ENCODE measurements around the gene HOXD1. TPM values are rescaled to one million over a fixed set of nuclear protein-coding genes. Genes with fewer than 3 reads are reported as not detected.

The HOXD1 gene
- total and polyA plus RNA-seq, 2 donors (not counting 1 experiment from before 2014, with no cell fraction given) = not detected

DNA sequence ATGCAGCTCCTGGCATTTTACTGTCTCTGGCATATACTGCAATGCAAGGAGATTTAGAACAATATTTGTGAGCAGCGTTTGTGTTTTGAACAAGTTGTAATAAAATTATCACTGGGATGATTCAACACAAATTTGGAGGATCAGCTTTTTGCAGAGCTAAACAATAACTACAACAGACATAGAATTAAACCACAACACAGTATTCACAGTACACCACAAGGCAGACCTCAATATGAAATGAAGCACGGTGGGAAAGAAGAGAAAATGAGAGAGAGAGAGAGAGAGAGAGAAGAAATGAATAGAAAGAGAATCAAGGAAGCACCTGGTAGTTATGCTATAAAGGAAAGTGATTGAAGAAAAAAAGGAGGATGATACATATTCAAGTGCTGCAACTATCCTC lies 39.4 kb downstream of the HOXD1 start:
- no peak for DNase-seq (ENCODE audit: low read depth in 2 of 2)
- H3K4me2 ChIP-seq (ENCODE audit: extremely low read depth, insufficient read depth, low read length) = no peak overlapping the region
- no peak overlapping the region for H3K9ac ChIP-seq (ENCODE audit: insufficient read depth, low read length)
- no peaks in the 10 kb centered on the region for H3K4me1 ChIP-seq (ENCODE audit: control insufficient read depth, extremely low read depth, insufficient read depth, low read length)
- H3K79me2 ChIP-seq (ENCODE audit: control insufficient read depth, insufficient read depth, low read length) = no peaks in the 10 kb centered on the region
- H3K9me3 ChIP-seq (ENCODE audit: control insufficient read depth, insufficient read depth, low read depth, low read length) = no peaks in the 10 kb centered on the region
- TF ChIP-seq, protein P1, sequence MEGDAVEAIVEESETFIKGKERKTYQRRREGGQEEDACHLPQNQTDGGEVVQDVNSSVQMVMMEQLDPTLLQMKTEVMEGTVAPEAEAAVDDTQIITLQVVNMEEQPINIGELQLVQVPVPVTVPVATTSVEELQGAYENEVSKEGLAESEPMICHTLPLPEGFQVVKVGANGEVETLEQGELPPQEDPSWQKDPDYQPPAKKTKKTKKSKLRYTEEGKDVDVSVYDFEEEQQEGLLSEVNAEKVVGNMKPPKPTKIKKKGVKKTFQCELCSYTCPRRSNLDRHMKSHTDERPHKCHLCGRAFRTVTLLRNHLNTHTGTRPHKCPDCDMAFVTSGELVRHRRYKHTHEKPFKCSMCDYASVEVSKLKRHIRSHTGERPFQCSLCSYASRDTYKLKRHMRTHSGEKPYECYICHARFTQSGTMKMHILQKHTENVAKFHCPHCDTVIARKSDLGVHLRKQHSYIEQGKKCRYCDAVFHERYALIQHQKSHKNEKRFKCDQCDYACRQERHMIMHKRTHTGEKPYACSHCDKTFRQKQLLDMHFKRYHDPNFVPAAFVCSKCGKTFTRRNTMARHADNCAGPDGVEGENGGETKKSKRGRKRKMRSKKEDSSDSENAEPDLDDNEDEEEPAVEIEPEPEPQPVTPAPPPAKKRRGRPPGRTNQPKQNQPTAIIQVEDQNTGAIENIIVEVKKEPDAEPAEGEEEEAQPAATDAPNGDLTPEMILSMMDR (conservative IDR thresholded peaks at IDR 0.05 in 1 of 2, IDR thresholded peaks at IDR 0.05 in 1 of 2; ENCODE audit: low read depth in 1 of 2, low read length in 2 of 2) = no peak
- TF ChIP-seq EZH2 (IDR thresholded peaks at IDR 0.05; ENCODE audit: low read length, missing control alignments) = no peak
- H4K20me1 ChIP-seq (ENCODE audit: control insufficient read depth, extremely low read depth, insufficient read depth, low read length) = no peaks in the 10 kb centered on the region
- no peaks in the 10 kb centered on the region for H3K36me3 ChIP-seq (ENCODE audit: control insufficient read depth, insufficient read depth, low read length)
- no peak overlapping the region for H2AFZ ChIP-seq (ENCODE audit: low read length)
- no peak overlapping the region for H3K27ac ChIP-seq (ENCODE audit: insufficient read depth, low read length)
- no peaks in the 10 kb centered on the region for H3K27me3 ChIP-seq (ENCODE audit: control insufficient read depth, insufficient read depth, low read length)
- no peak overlapping the region for H3K4me3 ChIP-seq (replicated peaks in 1 of 4; ENCODE audit: control extremely low read depth in 1 of 4, insufficient read depth in 1 of 4, low read depth in 3 of 4, low read length in 4 of 4)

DNA sequence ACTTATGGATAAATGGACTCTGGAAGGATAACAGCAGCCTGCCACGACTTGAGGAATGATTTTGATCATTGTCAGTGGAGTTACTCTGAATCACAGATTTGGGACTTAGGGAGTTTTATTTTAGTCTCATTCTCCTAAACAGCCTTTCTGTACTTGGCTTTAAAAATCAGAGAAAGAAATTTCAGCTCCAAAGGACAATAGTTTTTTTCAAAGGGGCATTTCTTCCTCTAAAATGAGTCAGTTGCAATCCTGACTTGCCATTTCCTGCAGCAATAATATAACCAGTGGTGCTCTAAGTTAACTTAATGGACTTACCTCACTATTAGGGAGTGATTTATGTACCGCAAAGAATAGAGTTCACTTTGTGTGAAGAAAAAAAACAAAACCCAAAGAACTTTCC lies 45.7 kb downstream of the HOXD1 start:
- Histone ChIP-seq H3K9ac (ENCODE audit: insufficient read depth, low read length) (no peak overlapping the region), H3K4me1 (ENCODE audit: control insufficient read depth, extremely low read depth, insufficient read depth, low read length) (no peaks in the 10 kb centered on the region), H3K36me3 (ENCODE audit: control insufficient read depth, insufficient read depth, low read length) (no peaks in the 10 kb centered on the region), H3K4me2 (ENCODE audit: extremely low read depth, insufficient read depth, low read length) (no peak overlapping the region), H4K20me1 (ENCODE audit: control insufficient read depth, extremely low read depth, insufficient read depth, low read length) (no peaks in the 10 kb centered on the region), H3K79me2 (ENCODE audit: control insufficient read depth, insufficient read depth, low read length) (no peaks in the 10 kb centered on the region), H3K4me3 (replicated peaks in 1 of 4; ENCODE audit: control extremely low read depth in 1 of 4, insufficient read depth in 1 of 4, low read depth in 3 of 4, low read length in 4 of 4) (no peak overlapping the region), H2AFZ (ENCODE audit: low read length) (no peak overlapping the region), H3K9me3 (ENCODE audit: control insufficient read depth, insufficient read depth, low read depth, low read length) (no peaks in the 10 kb centered on the region), H3K27ac (ENCODE audit: insufficient read depth, low read length) (no peak overlapping the region), H3K27me3 (ENCODE audit: control insufficient read depth, insufficient read depth, low read length) (no peaks in the 10 kb centered on the region)
- peak in 1 of 2 donors; percentile 41 for DNase-seq (ENCODE audit: low read depth in 2 of 2)
- TF ChIP-seq EZH2 (IDR thresholded peaks at IDR 0.05; ENCODE audit: low read length, missing control alignments) = no peak
- TF ChIP-seq, protein P1 (conservative IDR thresholded peaks at IDR 0.05 in 1 of 2, IDR thresholded peaks at IDR 0.05 in 1 of 2; ENCODE audit: low read depth in 1 of 2, low read length in 2 of 2) = no peak

DNA sequence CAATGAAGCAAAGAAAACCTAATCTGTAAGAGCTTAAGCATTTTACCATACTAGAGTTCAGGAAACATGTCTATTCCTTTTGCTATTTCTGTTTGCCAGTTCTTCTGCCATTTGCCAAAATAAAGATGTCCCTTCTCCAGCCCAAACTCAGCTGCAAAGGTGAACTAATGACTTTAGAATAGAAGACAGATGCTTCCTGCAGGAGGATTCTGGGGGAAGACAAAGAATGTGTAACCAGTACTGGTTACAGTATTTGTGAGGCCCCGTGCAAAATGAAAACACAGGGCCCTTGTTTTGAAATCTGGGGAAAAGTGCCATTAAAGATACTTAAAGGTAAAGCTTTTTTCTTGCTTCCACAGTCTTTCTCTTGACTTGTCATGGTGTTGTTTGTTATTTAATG lies 46.5 kb downstream of the HOXD1 start:
- Histone ChIP-seq H3K9ac (ENCODE audit: insufficient read depth, low read length) (no peak overlapping the region), H3K27ac (ENCODE audit: insufficient read depth, low read length) (no peak overlapping the region), H3K36me3 (ENCODE audit: control insufficient read depth, insufficient read depth, low read length) (no peaks in the 10 kb centered on the region), H3K79me2 (ENCODE audit: control insufficient read depth, insufficient read depth, low read length) (no peaks in the 10 kb centered on the region), H3K4me2 (ENCODE audit: extremely low read depth, insufficient read depth, low read length) (no peak overlapping the region), H3K9me3 (ENCODE audit: control insufficient read depth, insufficient read depth, low read depth, low read length) (no peaks in the 10 kb centered on the region), H3K4me1 (ENCODE audit: control insufficient read depth, extremely low read depth, insufficient read depth, low read length) (no peaks in the 10 kb centered on the region), H3K27me3 (ENCODE audit: control insufficient read depth, insufficient read depth, low read length) (no peaks in the 10 kb centered on the region), H2AFZ (ENCODE audit: low read length) (no peak overlapping the region), H4K20me1 (ENCODE audit: control insufficient read depth, extremely low read depth, insufficient read depth, low read length) (no peaks in the 10 kb centered on the region), H3K4me3 (replicated peaks in 1 of 4; ENCODE audit: control extremely low read depth in 1 of 4, insufficient read depth in 1 of 4, low read depth in 3 of 4, low read length in 4 of 4) (no peak overlapping the region)
- no peak for TF ChIP-seq EZH2 (IDR thresholded peaks at IDR 0.05; ENCODE audit: low read length, missing control alignments)
- TF ChIP-seq, protein P1 (conservative IDR thresholded peaks at IDR 0.05 in 1 of 2, IDR thresholded peaks at IDR 0.05 in 1 of 2; ENCODE audit: low read depth in 1 of 2, low read length in 2 of 2) = no peak
- DNase-seq (ENCODE audit: low read depth in 2 of 2) = no peak

All from fibroblast of lung (primary cell).